WTC11 (cell line): ENCODE data around the gene COL4A2. TPM values are rescaled to one million over a fixed set of nuclear protein-coding genes. Genes with fewer than 3 reads are reported as not detected.

Experiments used
- ATAC-seq: fragments of 200-7000 bp; cut with Tn5 transposase; 2 replicates; pipeline ENCODE4 v1.10.0; 2021; ENCODE audit warnings: mild to moderate bottlenecking, moderate library complexity
- CTCF ChIA-PET: fragments of 300-600 bp; sonication (Branson Sonifier 250); formaldehyde crosslinking; loops from one replicate; lab custom pipeline; 2021; ENCODE audit warnings: antibody characterized with exemption; lab: Charles Lee
- POLR2A ChIA-PET: fragments of 350-600 bp; sonication (Branson Sonifier 250); formaldehyde crosslinking; loops from one replicate; lab custom pipeline; 2021; ENCODE audit warnings: antibody characterized with exemption; lab: Charles Lee
- DNase-seq: peaks from one replicate; pipeline ENCODE4 v3.0.0; 2021; ENCODE audit warnings: low spot score
- H3K27ac Mint-ChIP-seq: 2 replicates; pipeline ENCODE4 v1.8.0; 2021; ENCODE audit warnings: mixed read lengths
- H3K27me3 Mint-ChIP-seq: 2 replicates; pipeline ENCODE4 v1.8.0; 2021; ENCODE audit warnings: low read depth, mild to moderate bottlenecking, moderate library complexity, mixed read lengths
- H3K36me3 Mint-ChIP-seq: 2 replicates; pipeline ENCODE4 v1.8.0; 2021; ENCODE audit warnings: mixed read lengths
- H3K4me1 Mint-ChIP-seq: 2 replicates; pipeline ENCODE4 v1.8.0; 2022; ENCODE audit warnings: mixed read lengths
- H3K4me3 Mint-ChIP-seq: 2 replicates; pipeline ENCODE4 v1.8.0; 2021; ENCODE audit warnings: mild to moderate bottlenecking, moderate library complexity, mixed read lengths
- H3K9me3 Mint-ChIP-seq: 2 replicates; pipeline ENCODE4 v1.8.0; 2021; ENCODE audit warnings: mixed read lengths
- IRF2 ChIP-seq: sonication (generic); formaldehyde crosslinking; IDR thresholded peaks from 2 replicates; pipeline ENCODE4 v1.8.0; 2022; ENCODE audit warnings: low read depth, missing genetic modification reagents, borderline replicate concordance
- JAZF1 ChIP-seq: fragments of 250-450 bp; sonication (Bioruptor Pico); IDR thresholded peaks from 2 replicates; pipeline ENCODE4 v1.9.0; 2021; ENCODE audit warnings: moderate library complexity, mild to moderate bottlenecking, inconsistent platforms
- JUN ChIP-seq: sonication (generic); formaldehyde crosslinking; IDR thresholded peaks from 2 replicates; pipeline ENCODE4 v1.8.0; 2023; ENCODE audit warnings: mild to moderate bottlenecking, missing genetic modification reagents
- MYBL2 ChIP-seq: sonication (generic); formaldehyde crosslinking; IDR thresholded peaks from 2 replicates; pipeline ENCODE4 v1.8.1; 2023; ENCODE audit warnings: mild to moderate bottlenecking, moderate library complexity, missing genetic modification reagents
- SMAD4 ChIP-seq: sonication (generic); formaldehyde crosslinking; IDR thresholded peaks from 2 replicates; pipeline ENCODE4 v1.8.0; 2022; ENCODE audit warnings: mild to moderate bottlenecking, missing genetic modification reagents
- USF1 ChIP-seq: sonication (generic); formaldehyde crosslinking; IDR thresholded peaks from 2 replicates; pipeline ENCODE4 v1.8.0; 2022; ENCODE audit warnings: mild to moderate bottlenecking, missing genetic modification reagents
- ZBTB43 ChIP-seq: sonication (generic); formaldehyde crosslinking; IDR thresholded peaks from 2 replicates; pipeline ENCODE4 v1.8.1; 2023; ENCODE audit warnings: mild to moderate bottlenecking, missing genetic modification reagents
- ZNF416 ChIP-seq: fragments of 250-450 bp; sonication (Bioruptor Pico); IDR thresholded peaks from 2 replicates; pipeline ENCODE4 v1.9.0; 2021; ENCODE audit warnings: mild to moderate bottlenecking, inconsistent platforms
- ZNF425 ChIP-seq: fragments of 250-450 bp; sonication (Bioruptor Pico); conservative IDR thresholded peaks from 2 replicates; pipeline ENCODE4 v1.9.0; 2021; ENCODE audit warnings: mild to moderate bottlenecking
- total RNA-seq: library from RNA; stranded (reverse); gene quantifications from 3 replicates; pipeline ENCODE4 v1.2.3, GENCODE V29; 2021
- TF ChIP-seq, protein P1 (sequence below): sonication (generic); formaldehyde crosslinking; IDR thresholded peaks from 2 replicates; pipeline ENCODE4 v1.8.1; 2023; ENCODE audit warnings: mild to moderate bottlenecking, missing genetic modification reagents, moderate library complexity
- TF ChIP-seq, protein P2 (sequence below): fragments of 200-600 bp; IDR thresholded peaks from 2 replicates; pipeline ENCODE4 v1.8.0; 2022; ENCODE audit warnings: antibody characterized with exemption
- TF ChIP-seq, protein P3 (sequence below): sonication (generic); formaldehyde crosslinking; conservative IDR thresholded peaks from 2 replicates; pipeline ENCODE4 v1.8.1; 2022; ENCODE audit warnings: mild to moderate bottlenecking, missing genetic modification reagents
- TF ChIP-seq, protein P4 (sequence below): sonication (generic); formaldehyde crosslinking; IDR thresholded peaks from 2 replicates; pipeline ENCODE4 v1.8.1; 2023; ENCODE audit warnings: mild to moderate bottlenecking, missing genetic modification reagents, borderline replicate concordance
- TF ChIP-seq, protein P5 (sequence below): sonication (generic); formaldehyde crosslinking; IDR thresholded peaks from 2 replicates; pipeline ENCODE4 v1.8.1; 2022; ENCODE audit warnings: low read depth, missing genetic modification reagents, borderline replicate concordance

Gene COL4A2
- total RNA-seq, 1 experiment from 2014 or later, result 109 TPM

GRCh38 chr13:110350049-110350448, 43.0 kb downstream of the COL4A2 start:
- no peak for DNase-seq
- no peaks in the 10 kb centered on the region for H3K27me3 Mint-ChIP-seq
- H3K4me3 Mint-ChIP-seq, result no peak overlapping the region
- TF ChIP-seq JAZF1 (CRISPR knock-in tag) (no peak), SMAD4 (CRISPR knock-in tag) (no peak), MYBL2 (CRISPR knock-in tag) (no peak), JUN (CRISPR knock-in tag) (no peak), ZNF416 (CRISPR knock-in tag) (no peak), IRF2 (no peak), ZNF425 (CRISPR knock-in tag) (no peak), USF1 (CRISPR knock-in tag) (no peak), ZBTB43 (CRISPR knock-in tag) (no peak)
- TF ChIP-seq, protein P1, sequence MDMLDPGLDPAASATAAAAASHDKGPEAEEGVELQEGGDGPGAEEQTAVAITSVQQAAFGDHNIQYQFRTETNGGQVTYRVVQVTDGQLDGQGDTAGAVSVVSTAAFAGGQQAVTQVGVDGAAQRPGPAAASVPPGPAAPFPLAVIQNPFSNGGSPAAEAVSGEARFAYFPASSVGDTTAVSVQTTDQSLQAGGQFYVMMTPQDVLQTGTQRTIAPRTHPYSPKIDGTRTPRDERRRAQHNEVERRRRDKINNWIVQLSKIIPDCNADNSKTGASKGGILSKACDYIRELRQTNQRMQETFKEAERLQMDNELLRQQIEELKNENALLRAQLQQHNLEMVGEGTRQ, result no peak
- TF ChIP-seq, protein P2, sequence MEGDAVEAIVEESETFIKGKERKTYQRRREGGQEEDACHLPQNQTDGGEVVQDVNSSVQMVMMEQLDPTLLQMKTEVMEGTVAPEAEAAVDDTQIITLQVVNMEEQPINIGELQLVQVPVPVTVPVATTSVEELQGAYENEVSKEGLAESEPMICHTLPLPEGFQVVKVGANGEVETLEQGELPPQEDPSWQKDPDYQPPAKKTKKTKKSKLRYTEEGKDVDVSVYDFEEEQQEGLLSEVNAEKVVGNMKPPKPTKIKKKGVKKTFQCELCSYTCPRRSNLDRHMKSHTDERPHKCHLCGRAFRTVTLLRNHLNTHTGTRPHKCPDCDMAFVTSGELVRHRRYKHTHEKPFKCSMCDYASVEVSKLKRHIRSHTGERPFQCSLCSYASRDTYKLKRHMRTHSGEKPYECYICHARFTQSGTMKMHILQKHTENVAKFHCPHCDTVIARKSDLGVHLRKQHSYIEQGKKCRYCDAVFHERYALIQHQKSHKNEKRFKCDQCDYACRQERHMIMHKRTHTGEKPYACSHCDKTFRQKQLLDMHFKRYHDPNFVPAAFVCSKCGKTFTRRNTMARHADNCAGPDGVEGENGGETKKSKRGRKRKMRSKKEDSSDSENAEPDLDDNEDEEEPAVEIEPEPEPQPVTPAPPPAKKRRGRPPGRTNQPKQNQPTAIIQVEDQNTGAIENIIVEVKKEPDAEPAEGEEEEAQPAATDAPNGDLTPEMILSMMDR, result no peak
- TF ChIP-seq, protein P3, sequence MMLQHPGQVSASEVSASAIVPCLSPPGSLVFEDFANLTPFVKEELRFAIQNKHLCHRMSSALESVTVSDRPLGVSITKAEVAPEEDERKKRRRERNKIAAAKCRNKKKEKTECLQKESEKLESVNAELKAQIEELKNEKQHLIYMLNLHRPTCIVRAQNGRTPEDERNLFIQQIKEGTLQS, result no peak
- TF ChIP-seq, protein P4, sequence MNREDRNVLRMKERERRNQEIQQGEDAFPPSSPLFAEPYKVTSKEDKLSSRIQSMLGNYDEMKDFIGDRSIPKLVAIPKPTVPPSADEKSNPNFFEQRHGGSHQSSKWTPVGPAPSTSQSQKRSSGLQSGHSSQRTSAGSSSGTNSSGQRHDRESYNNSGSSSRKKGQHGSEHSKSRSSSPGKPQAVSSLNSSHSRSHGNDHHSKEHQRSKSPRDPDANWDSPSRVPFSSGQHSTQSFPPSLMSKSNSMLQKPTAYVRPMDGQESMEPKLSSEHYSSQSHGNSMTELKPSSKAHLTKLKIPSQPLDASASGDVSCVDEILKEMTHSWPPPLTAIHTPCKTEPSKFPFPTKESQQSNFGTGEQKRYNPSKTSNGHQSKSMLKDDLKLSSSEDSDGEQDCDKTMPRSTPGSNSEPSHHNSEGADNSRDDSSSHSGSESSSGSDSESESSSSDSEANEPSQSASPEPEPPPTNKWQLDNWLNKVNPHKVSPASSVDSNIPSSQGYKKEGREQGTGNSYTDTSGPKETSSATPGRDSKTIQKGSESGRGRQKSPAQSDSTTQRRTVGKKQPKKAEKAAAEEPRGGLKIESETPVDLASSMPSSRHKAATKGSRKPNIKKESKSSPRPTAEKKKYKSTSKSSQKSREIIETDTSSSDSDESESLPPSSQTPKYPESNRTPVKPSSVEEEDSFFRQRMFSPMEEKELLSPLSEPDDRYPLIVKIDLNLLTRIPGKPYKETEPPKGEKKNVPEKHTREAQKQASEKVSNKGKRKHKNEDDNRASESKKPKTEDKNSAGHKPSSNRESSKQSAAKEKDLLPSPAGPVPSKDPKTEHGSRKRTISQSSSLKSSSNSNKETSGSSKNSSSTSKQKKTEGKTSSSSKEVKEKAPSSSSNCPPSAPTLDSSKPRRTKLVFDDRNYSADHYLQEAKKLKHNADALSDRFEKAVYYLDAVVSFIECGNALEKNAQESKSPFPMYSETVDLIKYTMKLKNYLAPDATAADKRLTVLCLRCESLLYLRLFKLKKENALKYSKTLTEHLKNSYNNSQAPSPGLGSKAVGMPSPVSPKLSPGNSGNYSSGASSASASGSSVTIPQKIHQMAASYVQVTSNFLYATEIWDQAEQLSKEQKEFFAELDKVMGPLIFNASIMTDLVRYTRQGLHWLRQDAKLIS (CRISPR knock-in tag), result no peak
- TF ChIP-seq, protein P5, sequence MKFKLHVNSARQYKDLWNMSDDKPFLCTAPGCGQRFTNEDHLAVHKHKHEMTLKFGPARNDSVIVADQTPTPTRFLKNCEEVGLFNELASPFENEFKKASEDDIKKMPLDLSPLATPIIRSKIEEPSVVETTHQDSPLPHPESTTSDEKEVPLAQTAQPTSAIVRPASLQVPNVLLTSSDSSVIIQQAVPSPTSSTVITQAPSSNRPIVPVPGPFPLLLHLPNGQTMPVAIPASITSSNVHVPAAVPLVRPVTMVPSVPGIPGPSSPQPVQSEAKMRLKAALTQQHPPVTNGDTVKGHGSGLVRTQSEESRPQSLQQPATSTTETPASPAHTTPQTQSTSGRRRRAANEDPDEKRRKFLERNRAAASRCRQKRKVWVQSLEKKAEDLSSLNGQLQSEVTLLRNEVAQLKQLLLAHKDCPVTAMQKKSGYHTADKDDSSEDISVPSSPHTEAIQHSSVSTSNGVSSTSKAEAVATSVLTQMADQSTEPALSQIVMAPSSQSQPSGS (CRISPR knock-in tag), result no peak
- ChIA-PET POLR2A (no interaction called here), CTCF (interaction anchor here (3.3 kb wide), 1 partner anchor 12 kb away, joined by 31 read pairs; no protein-coding TSS in a partner anchor)
- H3K36me3 Mint-ChIP-seq, result no peaks in the 10 kb centered on the region
- H3K9me3 Mint-ChIP-seq, result no peaks in the 10 kb centered on the region
- H3K4me1 Mint-ChIP-seq, result peaks cover 31% of the 10 kb centered on the region
- no peak for ATAC-seq
- H3K27ac Mint-ChIP-seq, result no peak overlapping the region; the same call in 1 of the 2 replicates
